ENCODE measurements around the gene SHC3.

SHC3 gene, protein sequence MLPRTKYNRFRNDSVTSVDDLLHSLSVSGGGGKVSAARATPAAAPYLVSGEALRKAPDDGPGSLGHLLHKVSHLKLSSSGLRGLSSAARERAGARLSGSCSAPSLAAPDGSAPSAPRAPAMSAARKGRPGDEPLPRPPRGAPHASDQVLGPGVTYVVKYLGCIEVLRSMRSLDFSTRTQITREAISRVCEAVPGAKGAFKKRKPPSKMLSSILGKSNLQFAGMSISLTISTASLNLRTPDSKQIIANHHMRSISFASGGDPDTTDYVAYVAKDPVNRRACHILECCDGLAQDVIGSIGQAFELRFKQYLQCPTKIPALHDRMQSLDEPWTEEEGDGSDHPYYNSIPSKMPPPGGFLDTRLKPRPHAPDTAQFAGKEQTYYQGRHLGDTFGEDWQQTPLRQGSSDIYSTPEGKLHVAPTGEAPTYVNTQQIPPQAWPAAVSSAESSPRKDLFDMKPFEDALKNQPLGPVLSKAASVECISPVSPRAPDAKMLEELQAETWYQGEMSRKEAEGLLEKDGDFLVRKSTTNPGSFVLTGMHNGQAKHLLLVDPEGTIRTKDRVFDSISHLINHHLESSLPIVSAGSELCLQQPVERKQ

DNA sequence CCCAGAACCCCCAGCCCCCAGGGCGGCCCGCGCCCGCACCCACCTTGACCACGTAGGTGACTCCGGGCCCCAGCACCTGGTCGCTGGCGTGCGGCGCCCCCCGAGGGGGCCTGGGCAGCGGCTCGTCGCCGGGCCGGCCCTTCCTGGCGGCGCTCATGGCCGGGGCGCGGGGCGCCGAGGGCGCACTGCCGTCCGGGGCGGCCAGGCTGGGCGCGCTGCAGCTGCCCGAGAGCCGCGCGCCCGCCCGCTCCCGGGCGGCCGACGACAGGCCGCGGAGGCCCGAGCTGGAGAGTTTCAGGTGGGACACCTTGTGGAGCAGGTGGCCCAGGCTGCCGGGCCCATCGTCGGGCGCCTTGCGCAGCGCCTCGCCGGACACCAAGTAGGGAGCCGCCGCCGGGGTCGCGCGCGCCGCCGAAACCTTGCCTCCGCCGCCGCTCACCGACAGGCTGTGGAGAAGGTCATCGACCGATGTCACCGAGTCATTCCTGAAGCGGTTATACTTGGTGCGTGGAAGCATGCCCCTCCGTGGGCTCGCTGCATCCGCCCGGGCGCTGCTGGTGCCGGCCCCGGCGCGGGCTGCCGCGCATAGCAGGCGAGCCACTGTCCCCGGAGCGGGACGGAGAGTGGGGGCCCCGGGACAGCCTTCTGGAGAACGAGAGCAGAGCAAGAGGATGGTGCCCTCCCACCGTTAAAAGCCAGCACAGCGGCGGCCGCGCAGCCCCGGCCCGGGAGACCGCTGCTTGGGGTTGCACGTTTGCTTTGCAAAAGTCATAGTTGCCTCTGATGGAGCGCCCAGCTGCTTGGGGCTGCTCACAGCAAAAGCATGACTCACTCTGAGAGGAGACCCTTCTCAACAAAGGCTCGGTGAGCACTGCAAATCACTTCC, at the start of gene SHC3:
SHC3 (minus strand) TSS at position 875 of the 886 bp plus-strand sequence; CDS start at position 517, 358 bp downstream.
- peak; percentile 59 for DNase-seq (ENCODE audit: low read depth)
- TF ChIP-seq, protein P1, sequence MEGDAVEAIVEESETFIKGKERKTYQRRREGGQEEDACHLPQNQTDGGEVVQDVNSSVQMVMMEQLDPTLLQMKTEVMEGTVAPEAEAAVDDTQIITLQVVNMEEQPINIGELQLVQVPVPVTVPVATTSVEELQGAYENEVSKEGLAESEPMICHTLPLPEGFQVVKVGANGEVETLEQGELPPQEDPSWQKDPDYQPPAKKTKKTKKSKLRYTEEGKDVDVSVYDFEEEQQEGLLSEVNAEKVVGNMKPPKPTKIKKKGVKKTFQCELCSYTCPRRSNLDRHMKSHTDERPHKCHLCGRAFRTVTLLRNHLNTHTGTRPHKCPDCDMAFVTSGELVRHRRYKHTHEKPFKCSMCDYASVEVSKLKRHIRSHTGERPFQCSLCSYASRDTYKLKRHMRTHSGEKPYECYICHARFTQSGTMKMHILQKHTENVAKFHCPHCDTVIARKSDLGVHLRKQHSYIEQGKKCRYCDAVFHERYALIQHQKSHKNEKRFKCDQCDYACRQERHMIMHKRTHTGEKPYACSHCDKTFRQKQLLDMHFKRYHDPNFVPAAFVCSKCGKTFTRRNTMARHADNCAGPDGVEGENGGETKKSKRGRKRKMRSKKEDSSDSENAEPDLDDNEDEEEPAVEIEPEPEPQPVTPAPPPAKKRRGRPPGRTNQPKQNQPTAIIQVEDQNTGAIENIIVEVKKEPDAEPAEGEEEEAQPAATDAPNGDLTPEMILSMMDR (IDR thresholded peaks at IDR 0.05; ENCODE audit: low read length, missing control alignments), result no peak
- peak within 1 kb of the TSS; percentile 73 for H3K4me3 ChIP-seq (replicated peaks; ENCODE audit: low read depth, low read length)

DNA sequence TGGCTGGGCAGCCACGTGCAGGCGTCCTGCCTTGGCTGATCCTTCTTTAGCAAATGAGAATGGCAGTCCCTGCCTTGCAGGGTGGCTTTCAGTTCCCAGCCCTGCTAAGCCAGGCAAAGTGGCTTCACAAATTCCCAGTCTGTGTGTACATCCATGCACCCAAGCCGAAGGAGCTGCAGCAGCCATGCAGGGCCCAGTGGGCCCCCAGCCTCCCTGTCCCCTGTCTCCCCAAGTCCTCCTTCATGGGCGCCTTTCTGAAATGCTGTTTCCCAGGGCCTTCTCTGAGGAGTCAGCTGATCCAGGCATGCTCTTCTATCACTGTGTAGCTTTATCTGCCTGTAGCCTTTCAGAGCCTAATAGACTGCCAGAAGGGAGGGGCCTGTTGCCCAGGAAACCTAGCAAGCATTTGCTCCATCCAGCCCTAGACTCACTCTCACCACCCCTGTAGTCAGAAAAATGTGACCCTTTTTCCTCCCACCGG, 47.4 kb upstream of the SHC3 start:
- TF ChIP-seq, protein P1 (IDR thresholded peaks at IDR 0.05; ENCODE audit: low read length, missing control alignments), result no peak
- H3K4me3 ChIP-seq (replicated peaks; ENCODE audit: low read depth, low read length), result no peak overlapping the region
- DNase-seq (ENCODE audit: low read depth), result peak; percentile 39

DNA sequence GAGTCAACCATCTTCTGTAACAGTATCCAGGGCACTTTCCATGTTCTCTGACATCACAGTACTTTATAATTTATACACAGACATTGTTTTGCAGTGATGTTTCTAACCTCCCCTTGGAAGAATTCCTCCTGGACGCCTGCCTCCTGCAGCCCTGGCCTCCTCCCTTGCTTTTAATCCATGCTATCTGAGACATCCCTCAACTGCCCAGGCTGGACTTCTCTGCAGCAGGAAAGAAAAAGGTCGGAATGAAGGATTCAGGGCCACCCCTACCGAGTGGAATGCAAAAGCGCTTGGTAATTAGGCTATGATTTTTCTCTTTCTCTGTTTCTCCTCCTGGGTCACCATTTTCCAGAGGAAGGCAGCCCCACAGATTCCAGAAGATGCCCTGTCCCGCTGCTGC, 47.0 kb upstream of the SHC3 start:
- TF ChIP-seq, protein P1 (IDR thresholded peaks at IDR 0.05; ENCODE audit: low read length, missing control alignments), result no peak
- no peak overlapping the region for H3K4me3 ChIP-seq (replicated peaks; ENCODE audit: low read depth, low read length)
- DNase-seq (ENCODE audit: low read depth), result peak; percentile 33

DNA sequence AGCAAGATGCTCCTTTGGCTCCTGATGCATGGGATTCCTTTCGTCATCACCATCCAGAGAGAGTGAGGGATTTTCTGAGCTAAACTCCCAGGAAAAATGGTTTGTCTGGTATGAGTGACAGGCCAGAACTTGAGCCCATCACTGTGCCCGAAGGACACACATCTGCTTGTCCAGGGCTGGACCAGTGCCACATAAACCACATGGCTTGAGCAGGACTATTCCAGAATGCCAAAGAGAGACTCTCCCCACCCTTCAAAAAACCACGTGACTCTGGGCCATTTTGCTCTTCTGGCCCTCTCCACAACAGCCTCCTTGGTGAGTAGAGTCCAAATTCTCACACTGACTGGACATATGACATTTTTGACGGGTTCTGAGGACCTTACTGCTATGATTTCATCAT, 46.4 kb upstream of the SHC3 start:
- H3K4me3 ChIP-seq (replicated peaks; ENCODE audit: low read depth, low read length), result no peak overlapping the region
- DNase-seq (ENCODE audit: low read depth), result no peak
- TF ChIP-seq, protein P1 (IDR thresholded peaks at IDR 0.05; ENCODE audit: low read length, missing control alignments), result no peak

DNA sequence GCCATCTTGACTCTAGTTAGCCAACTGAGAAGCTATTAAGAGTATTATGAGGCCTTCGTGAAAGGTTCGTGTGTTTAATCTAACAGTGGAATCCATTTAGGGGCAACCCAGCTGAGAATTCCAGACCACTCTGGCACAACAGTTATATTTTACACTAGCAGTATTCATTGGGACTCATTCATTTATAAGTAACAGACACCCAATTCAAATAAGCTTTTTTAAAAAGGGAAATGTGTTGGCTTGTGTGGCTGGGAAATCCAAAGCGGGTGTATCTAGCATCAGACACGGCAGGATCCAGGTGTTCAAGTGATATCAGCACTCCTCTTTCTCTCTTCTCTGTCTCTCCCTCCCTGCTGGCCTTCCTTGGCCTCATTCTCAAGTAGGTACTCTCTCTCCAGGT, 46.0 kb upstream of the SHC3 start:
- TF ChIP-seq, protein P1 (IDR thresholded peaks at IDR 0.05; ENCODE audit: low read length, missing control alignments), result no peak
- DNase-seq (ENCODE audit: low read depth), result no peak
- H3K4me3 ChIP-seq (replicated peaks; ENCODE audit: low read depth, low read length), result no peak overlapping the region

DNA sequence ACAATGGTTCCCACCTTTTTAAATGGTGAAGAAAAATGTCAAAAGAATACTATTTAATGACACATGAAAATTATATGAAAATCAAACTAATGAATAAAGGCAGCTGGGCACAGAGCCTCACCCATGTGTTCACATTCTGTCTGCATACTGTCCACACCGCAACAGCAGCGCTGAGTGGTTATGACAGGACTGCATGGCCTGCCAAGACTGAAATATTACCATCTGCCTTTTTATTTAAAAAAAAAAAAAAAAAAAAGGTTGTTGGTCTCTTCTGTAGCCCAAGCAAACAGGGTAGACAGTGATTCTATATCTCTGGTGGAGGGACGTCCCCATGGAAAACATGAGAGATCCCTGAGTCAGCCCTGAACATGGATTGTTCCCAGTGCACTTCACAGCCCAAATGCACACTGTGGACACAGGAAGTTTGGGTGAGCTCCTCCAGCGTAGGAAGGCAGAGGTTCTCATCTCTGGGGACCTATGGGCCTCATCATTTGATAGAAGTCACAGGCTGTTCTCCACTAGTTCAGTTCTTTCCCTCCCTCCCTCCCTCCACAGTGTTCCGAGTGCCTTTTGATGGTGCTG, 44.9 kb upstream of the SHC3 start:
- no peak for DNase-seq (ENCODE audit: low read depth)
- TF ChIP-seq, protein P1 (IDR thresholded peaks at IDR 0.05; ENCODE audit: low read length, missing control alignments), result no peak
- H3K4me3 ChIP-seq (replicated peaks; ENCODE audit: low read depth, low read length), result no peak overlapping the region
